GM12878 (cell line): Measurements from ENCODE around the gene GRIK4. TPM values are rescaled to one million over a fixed set of nuclear protein-coding genes. Genes with fewer than 3 reads are reported as not detected.
A peak's percentile ranks its signal among the peaks of the same experiment; 100 is the strongest.

Source experiments
- ATAC-seq: fragments of 200-7000 bp; cut with Tn5 transposase; 3 replicates; pipeline ENCODE4 v1.9.1; 2020; ENCODE audit warnings: mild to moderate bottlenecking, moderate library complexity
- BruUV-seq: library from RNA; stranded (reverse); fragments of 400-500 nt; replicated peaks from 2 replicates; lab custom pipeline; 2021; lab: Mats Ljungman, UMichigan
- CTCF ChIA-PET: fragments of 300-600 bp; sonication (Branson Sonifier 250); formaldehyde crosslinking; extraction: SDS; loops from one replicate; lab custom pipeline; 2021; ENCODE audit warnings: inconsistent platforms; lab: Yijun Ruan, JAX
- POLR2A ChIA-PET: fragments of 350-600 bp; formaldehyde crosslinking; extraction: SDS; loops from one replicate; lab custom pipeline; 2021; ENCODE audit warnings: inconsistent platforms; lab: Charles Lee
- RAD21 ChIA-PET: fragments of 300-600 bp; sonication (Branson Sonifier 250); formaldehyde crosslinking; loops from one replicate; lab custom pipeline; 2023; ENCODE audit warnings: antibody characterized with exemption; ENCODE audit not compliant: unreplicated experiment; lab: Charles Lee
- SMC1A ChIA-PET: fragments of 300-600 bp; sonication (Branson Sonifier 250); formaldehyde crosslinking; loops from one replicate; lab custom pipeline; 2023; ENCODE audit not compliant: unreplicated experiment, uncharacterized antibody; lab: Charles Lee
- DNase-seq: peaks from one replicate; pipeline ENCODE4 v3.0.0-alpha.2; 2011; ENCODE audit warnings: low read depth, low spot score
- FAIRE-seq: peaks from 3 replicates; lab custom pipeline; 2011; peaks lifted over from hg19 to GRCh38; lab: Jason Lieb, UNC
- H2AFZ ChIP-seq: 2 replicates; pipeline ENCODE4 v1.6.0; 2011; ENCODE audit warnings: low read depth, low read length, control low read depth; ENCODE audit not compliant: control insufficient read depth
- H3K27ac ChIP-seq: 2 replicates; pipeline ENCODE4 v1.5.1; 2011; ENCODE audit warnings: control low read depth; ENCODE audit not compliant: control insufficient read depth, insufficient read depth
- H3K27me3 ChIP-seq, 2 experiments: replicated peaks in 1 of 2; 2 replicates each; pipeline versions ENCODE4 v1.6.0 to v1.6.1; 2011; ENCODE audit warnings: low read length in 1 of 2; ENCODE audit not compliant: control insufficient read depth in 2 of 2, insufficient read depth in 2 of 2
- H3K36me3 ChIP-seq, 2 experiments: 2 replicates each; pipeline ENCODE4 v1.5.1; 2011; ENCODE audit warnings: low read length in 1 of 2; ENCODE audit not compliant: control insufficient read depth in 2 of 2, insufficient read depth in 2 of 2
- H3K4me1 ChIP-seq: 2 replicates; pipeline ENCODE4 v1.6.1; 2011; ENCODE audit warnings: mild to moderate bottlenecking, low read length, moderate library complexity, mixed read lengths; ENCODE audit not compliant: control insufficient read depth, insufficient read depth
- H3K4me2 ChIP-seq: 2 replicates; pipeline ENCODE4 v1.6.0; 2011; ENCODE audit warnings: control low read depth; ENCODE audit not compliant: control insufficient read depth, insufficient read depth
- H3K4me3 ChIP-seq: fragments of 200-600 bp; sonication (generic); 2 replicates; pipeline ENCODE4 v1.5.1; 2016
- H3K79me2 ChIP-seq: 2 replicates; pipeline ENCODE4 v1.6.0; 2011; ENCODE audit warnings: low read length; ENCODE audit not compliant: control insufficient read depth, insufficient read depth
- H3K9ac ChIP-seq: 2 replicates; pipeline ENCODE4 v1.8.0; 2011; ENCODE audit warnings: low read length, control low read depth, mixed read lengths; ENCODE audit not compliant: control insufficient read depth, insufficient read depth
- H3K9me3 ChIP-seq: replicated peaks from 3 replicates; pipeline ENCODE4 v1.5.1; 2011; ENCODE audit warnings: mild to moderate bottlenecking, low read length; ENCODE audit not compliant: control insufficient read depth, insufficient read depth
- H4K20me1 ChIP-seq: 2 replicates; pipeline ENCODE4 v1.6.0; 2011; ENCODE audit not compliant: control insufficient read depth, insufficient read depth
- CTCF ChIP-seq, 3 experiments: IDR thresholded peaks in 2 of 3; conservative IDR thresholded peaks in 1 of 3; 2 replicates each; pipeline ENCODE4 v1.5.1; 2011; ENCODE audit warnings: low read depth in 3 of 3, low read length in 3 of 3, mild to moderate bottlenecking in 3 of 3, control low read depth in 2 of 3, moderate library complexity in 2 of 3, inconsistent platforms in 1 of 3, mixed read lengths in 1 of 3; ENCODE audit not compliant: control insufficient read depth in 2 of 3, insufficient read depth in 1 of 3; ENCODE audit errors: extremely low read depth in 1 of 3
- RAD21 ChIP-seq: IDR thresholded peaks from 2 replicates; pipeline ENCODE4 v1.6.1; 2011; ENCODE audit warnings: mild to moderate bottlenecking, low read depth, low read length, moderate library complexity; ENCODE audit not compliant: insufficient read depth
- TCF12 ChIP-seq: IDR thresholded peaks from 2 replicates; pipeline ENCODE4 v1.6.1; 2011; ENCODE audit warnings: low read depth, mild to moderate bottlenecking, low read length
- WGBS: methylation state at CpG from one replicate; pipeline ENCODE4 v1.1.6; 2016; ENCODE audit warnings: low lambda C conversion rate; ENCODE audit not compliant: insufficient replicate concordance, insufficient coverage; ENCODE audit errors: missing lambda C conversion rate; 5-methylcytosine and 5-hydroxymethylcytosine counted together
- in situ Hi-C: fragments of 300-500 bp; cut with MboI; formaldehyde crosslinking; loops from 9 replicates; pipeline ENCODE4 v1.14.3; 2018; ENCODE audit warnings: mixed read lengths
- intact Hi-C: fragments of 100-400 bp; cut with micrococcal nuclease; formaldehyde crosslinking; loops from one replicate; pipeline ENCODE4 v1.14.2; 2022; ENCODE audit not compliant: unreplicated experiment
- polyA plus RNA-seq, 11 experiments: library from polyadenylated mRNA; depleted of rRNA in 4 of 11; unstranded in 6 of 11; stranded (reverse) in 5 of 11; fragments of >200 nt; fragmentation: Nextera tagmentation in 4 of 11; fragmentation: Illumina TruSeq in 1 of 11; extraction: Ambion mirVana in 4 of 11; extraction: Trizol in 1 of 11; gene quantifications; 1 replicate in 1 of 11; 2 replicates in 10 of 11; pipeline versions ENCODE4 v1.2.1 to v1.2.3, GENCODE V29; 2011 to 2016; ENCODE audit warnings: inconsistent platforms in 2 of 11, missing spikeins in 2 of 11, low read depth in 1 of 11
- total RNA-seq, 4 experiments: library from RNA; depleted of rRNA in 3 of 4; stranded (reverse); fragments of >200 nt in 3 of 4; fragmentation: Illumina TruSeq in 1 of 4; extraction: Trizol in 1 of 4; gene quantifications; 2 replicates each; pipeline versions ENCODE4 v1.2.1 to v1.2.3, GENCODE V29; 2013 to 2021

Gene GRIK4
- total and polyA plus RNA-seq, 10 of the 15 experiments (the other 5 are each of a cell fraction or from before 2014, with no cell fraction given), result 0.33 to 3.6 (median 0.72) TPM

GRCh38 chr11:120666121-120666639 lies 154.6 kb downstream of the GRIK4 start:
- H3K79me2 ChIP-seq, result no peaks in the 10 kb centered on the region
- ChIA-PET SMC1A (interaction anchor here (1.3 to 2.4 kb wide), 2 partner anchors 10 to 12 kb away, joined by 4 to 8 read pairs; no protein-coding TSS in a partner anchor), CTCF (interaction anchor here (0.7 to 2.5 kb wide), 10 partner anchors 9 to 135 kb away, joined by 3 to 14 read pairs (median 4); no protein-coding TSS in a partner anchor), RAD21 (interaction anchor here (0.9 to 2.1 kb wide), 2 partner anchors 19 to 102 kb away, joined by 3 to 9 read pairs; no protein-coding TSS in a partner anchor), POLR2A (no interaction called here)
- no peak overlapping the region for H3K4me3 ChIP-seq
- no peak overlapping the region for H3K4me2 ChIP-seq
- no peaks in the 10 kb centered on the region for H3K4me1 ChIP-seq
- 28% methylated on average over 10 of the region's 10 CpGs for WGBS
- no peak for DNase-seq
- no peaks in the 10 kb centered on the region for H3K9me3 ChIP-seq
- no peak for FAIRE-seq
- peak; percentile 40; the same call in 2 of the 3 replicates for ATAC-seq
- no peak overlapping the region for H2AFZ ChIP-seq
- H4K20me1 ChIP-seq, result no peaks in the 10 kb centered on the region
- TF ChIP-seq CTCF (IDR thresholded peaks at IDR 0.05 in 2 of 3, conservative IDR thresholded peaks at IDR 0.05 in 1 of 3; ENCODE audit: control insufficient read depth in 2 of 3, extremely low read depth in 1 of 3, insufficient read depth in 1 of 3, low read depth in 3 of 3, low read length in 3 of 3) (peak in 2 of 3 experiments; percentile 2 to 5; a peak in 1 of 6 replicates), RAD21 (peak; percentile 31; the same call in 1 of the 2 replicates), TCF12 (no peak)
- no peak overlapping the region for H3K27ac ChIP-seq
- no peaks in the 10 kb centered on the region; a peak in 1 of 4 replicates for H3K27me3 ChIP-seq
- H3K36me3 ChIP-seq, result no peaks in the 10 kb centered on the region
- in situ Hi-C loops (no loop called here), intact Hi-C loops (no loop called here)
- no TSS peak for BruUV-seq
- no peak overlapping the region for H3K9ac ChIP-seq
